Measurements from ENCODE around the gene CCDC106. TPM values are rescaled to one million over a fixed set of nuclear protein-coding genes. Genes with fewer than 3 reads are reported as not detected.

CCDC106 gene
- total RNA-seq: 11.1 TPM
- long read RNA-seq, transcript CCDC106-202 (5 exons, 2,162 nt): major isoform, 7 of 17 reads
- long read RNA-seq, transcript CCDC106-201 (6 exons, 1,546 nt): minor isoform, 6 of 17 reads
- long read RNA-seq, partial matches to known transcripts: 1 of 17 reads
- long read RNA-seq, other reads (novel, unspliced or antisense): 2 of 17 reads

- Histone ChIP-seq H3K4me3 (peak within 1 kb of the TSS; percentile 75), H3K4me1 (peaks cover 32% of the 10 kb centered on the region), H3K27me3 (no peaks in the 10 kb centered on the region), H3K27ac (peak within 1 kb of the TSS; percentile 64), H3K9me3 (no peaks in the 10 kb centered on the region), H3K36me3 (peaks cover 13% of the 10 kb centered on the region)
- no peak for TF ChIP-seq CTCF (IDR thresholded peaks at IDR 0.05)
- ATAC-seq (peak; percentile 66), DNase-seq (peak; percentile 86)
- intact Hi-C loops (cut with DNase I): no loop called here
Observed at GRCh38 chr19:55647732-55648584, at the start of gene CCDC106. Gene CCDC106 (plus strand): TSS chr19:55648212. CDS start chr19:55649047, 835 bp downstream.

GRCh38 chr19:55598719-55599467 lies 49.1 kb upstream of the CCDC106 start:
- Histone ChIP-seq H3K4me3 (peak overlapping the region; percentile 92), H3K27ac (peak overlapping the region; percentile 96), H3K4me1 (peaks cover 9% of the 10 kb centered on the region), H3K9me3 (no peaks in the 10 kb centered on the region), H3K36me3 (peaks cover 27% of the 10 kb centered on the region), H3K27me3 (no peaks in the 10 kb centered on the region)
- ATAC-seq: peak; percentile 89
- DNase-seq: peak; percentile 97
- no peak for TF ChIP-seq CTCF (IDR thresholded peaks at IDR 0.05)
- intact Hi-C loops (cut with DNase I): no loop called here

GRCh38 chr19:55599468-55599841 lies 48.6 kb upstream of the CCDC106 start, which contains the start of gene FIZ1:
Gene FIZ1 (minus strand): TSS chr19:55599517. CDS start chr19:55597865, 1,652 bp downstream.
- peaks cover 14% of the 10 kb centered on the region for H3K4me1 ChIP-seq
- no peak for TF ChIP-seq CTCF (IDR thresholded peaks at IDR 0.05)
- ATAC-seq (peak; percentile 89), DNase-seq (peak; percentile 97)
- intact Hi-C loops (cut with DNase I): no loop called here
- no peaks in the 10 kb centered on the region for H3K9me3 ChIP-seq
- H3K27me3 ChIP-seq: no peaks in the 10 kb centered on the region
- H3K27ac ChIP-seq: peak within 1 kb of the TSS; percentile 96
- peak within 1 kb of the TSS; percentile 92 for H3K4me3 ChIP-seq
- H3K36me3 ChIP-seq: peaks cover 27% of the 10 kb centered on the region

- no peaks in the 10 kb centered on the region for H3K9me3 ChIP-seq
- no peak for TF ChIP-seq CTCF (IDR thresholded peaks at IDR 0.05)
- intact Hi-C loops (cut with DNase I): no loop called here
- DNase-seq: peak; percentile 95
- H3K36me3 ChIP-seq: peaks cover 23% of the 10 kb centered on the region
- peak within 1 kb of the TSS; percentile 96 for H3K27ac ChIP-seq
- ATAC-seq: peak; percentile 71
- H3K4me1 ChIP-seq: peaks cover 17% of the 10 kb centered on the region
- H3K27me3 ChIP-seq: no peaks in the 10 kb centered on the region
- H3K4me3 ChIP-seq: peak within 1 kb of the TSS; percentile 92
Observed at GRCh38 chr19:55599842-55600661, 48.0 kb upstream of the CCDC106 start, which contains the start of gene ZNF524. Gene ZNF524 (plus strand): TSS chr19:55600288. CDS start chr19:55602113, 1,825 bp downstream.

- Histone ChIP-seq H3K27ac (peak overlapping the region; percentile 96), H3K4me1 (peaks cover 17% of the 10 kb centered on the region), H3K36me3 (peaks cover 17% of the 10 kb centered on the region), H3K9me3 (no peaks in the 10 kb centered on the region), H3K4me3 (peak overlapping the region; percentile 92), H3K27me3 (no peaks in the 10 kb centered on the region)
- no peak for ATAC-seq
- DNase-seq: no peak
- intact Hi-C loops (cut with DNase I): no loop called here
- no peak for TF ChIP-seq CTCF (IDR thresholded peaks at IDR 0.05)
Observed at GRCh38 chr19:55600662-55601028, 47.4 kb upstream of the CCDC106 start.
